Cardiac muscle cell (in vitro differentiated cells and primary cell): Measurements from ENCODE around the gene ASXL2. TPM values are rescaled to one million over a fixed set of nuclear protein-coding genes. Genes with fewer than 3 reads are reported as not detected.

Experiments used
- DNase-seq, 2 donors: peaks; one replicate each; pipeline versions ENCODE4 v3.0.0 to v3.0.0-alpha.2; 2010 to 2017; ENCODE audit warnings: low read depth in 1 of 2, low spot score in 1 of 2
- H3K27ac ChIP-seq: fragments of 200-600 bp; sonication (generic); 2 replicates; pipeline ENCODE4 v1.5.1; 2016
- H3K27me3 ChIP-seq: fragments of 200-600 bp; sonication (generic); 2 replicates; pipeline ENCODE4 v1.6.0; 2016; ENCODE audit warnings: control low read depth
- H3K36me3 ChIP-seq: fragments of 200-600 bp; sonication (generic); 2 replicates; pipeline ENCODE4 v1.5.1; 2016; ENCODE audit warnings: control low read depth
- H3K4me1 ChIP-seq: fragments of 200-600 bp; sonication (generic); 2 replicates; pipeline ENCODE4 v1.8.1; 2017; ENCODE audit warnings: low read depth, mild to moderate bottlenecking, mixed run types
- H3K4me3 ChIP-seq: fragments of 200-600 bp; sonication (generic); 2 replicates; pipeline ENCODE4 v1.5.1; 2016; ENCODE audit warnings: mild to moderate bottlenecking
- H3K9me3 ChIP-seq: fragments of 200-600 bp; sonication (generic); 2 replicates; pipeline ENCODE4 v1.5.1; 2017; ENCODE audit warnings: low read depth, mild to moderate bottlenecking, control low read depth
- polyA plus RNA-seq: library from polyadenylated mRNA; unstranded; fragments of >200 nt; fragmentation: Nextera tagmentation; extraction: Ambion mirVana; gene quantifications from 2 replicates; pipeline ENCODE4 v1.2.1, GENCODE V29; 2016
- total RNA-seq: library from RNA; depleted of rRNA; stranded (reverse); fragments of >200 nt; gene quantifications from 2 replicates; pipeline ENCODE4 v1.2.3, GENCODE V29; 2016
- TF ChIP-seq, protein P1 (sequence below): IDR thresholded peaks from 2 replicates; pipeline ENCODE4 v1.5.1; 2012; ENCODE audit warnings: low read depth, mild to moderate bottlenecking, low read length

Gene ASXL2
- total and polyA plus RNA-seq, 2 experiments from 2014 or later: 5.3 to 14.7 TPM

DNA sequence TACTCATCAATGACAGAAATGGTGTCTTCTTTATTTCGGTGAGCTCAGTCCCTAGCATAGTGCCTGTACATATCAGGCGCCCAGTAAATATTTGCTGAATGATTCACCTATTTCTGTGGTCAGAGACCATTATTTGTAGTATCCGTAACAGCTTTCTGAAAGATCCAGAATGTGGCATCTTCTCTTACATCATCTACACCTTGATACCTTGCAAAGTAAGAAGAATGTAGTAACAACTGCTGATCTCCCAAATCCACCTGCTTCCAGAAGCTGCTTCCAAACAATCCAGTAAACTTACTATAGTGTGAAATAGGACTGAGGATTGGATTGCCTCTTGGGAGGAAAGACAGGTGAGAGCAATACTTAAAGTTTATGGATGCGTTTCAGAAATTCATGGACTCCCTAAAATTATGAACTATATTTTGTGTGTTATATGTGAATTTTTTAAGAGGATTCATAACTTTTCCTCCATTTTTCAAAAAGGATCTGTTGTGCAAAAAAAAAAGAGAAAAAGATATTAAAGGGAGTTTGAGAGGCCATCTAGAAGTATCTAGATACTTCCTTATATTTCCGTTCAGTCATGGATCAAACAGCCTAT lies 945 bp upstream of the ASXL2 start:
- H3K4me1 ChIP-seq: peaks cover 9% of the 10 kb centered on the region
- peak in 1 of 2 donors; percentile 23 for DNase-seq
- no peaks in the 10 kb centered on the region for H3K36me3 ChIP-seq
- no peak overlapping the region for H3K27ac ChIP-seq
- H3K27me3 ChIP-seq: peaks cover 22% of the 10 kb centered on the region
- TF ChIP-seq, protein P1, sequence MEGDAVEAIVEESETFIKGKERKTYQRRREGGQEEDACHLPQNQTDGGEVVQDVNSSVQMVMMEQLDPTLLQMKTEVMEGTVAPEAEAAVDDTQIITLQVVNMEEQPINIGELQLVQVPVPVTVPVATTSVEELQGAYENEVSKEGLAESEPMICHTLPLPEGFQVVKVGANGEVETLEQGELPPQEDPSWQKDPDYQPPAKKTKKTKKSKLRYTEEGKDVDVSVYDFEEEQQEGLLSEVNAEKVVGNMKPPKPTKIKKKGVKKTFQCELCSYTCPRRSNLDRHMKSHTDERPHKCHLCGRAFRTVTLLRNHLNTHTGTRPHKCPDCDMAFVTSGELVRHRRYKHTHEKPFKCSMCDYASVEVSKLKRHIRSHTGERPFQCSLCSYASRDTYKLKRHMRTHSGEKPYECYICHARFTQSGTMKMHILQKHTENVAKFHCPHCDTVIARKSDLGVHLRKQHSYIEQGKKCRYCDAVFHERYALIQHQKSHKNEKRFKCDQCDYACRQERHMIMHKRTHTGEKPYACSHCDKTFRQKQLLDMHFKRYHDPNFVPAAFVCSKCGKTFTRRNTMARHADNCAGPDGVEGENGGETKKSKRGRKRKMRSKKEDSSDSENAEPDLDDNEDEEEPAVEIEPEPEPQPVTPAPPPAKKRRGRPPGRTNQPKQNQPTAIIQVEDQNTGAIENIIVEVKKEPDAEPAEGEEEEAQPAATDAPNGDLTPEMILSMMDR: no peak
- H3K4me3 ChIP-seq: peak overlapping the region; percentile 90
- no peaks in the 10 kb centered on the region for H3K9me3 ChIP-seq

DNA sequence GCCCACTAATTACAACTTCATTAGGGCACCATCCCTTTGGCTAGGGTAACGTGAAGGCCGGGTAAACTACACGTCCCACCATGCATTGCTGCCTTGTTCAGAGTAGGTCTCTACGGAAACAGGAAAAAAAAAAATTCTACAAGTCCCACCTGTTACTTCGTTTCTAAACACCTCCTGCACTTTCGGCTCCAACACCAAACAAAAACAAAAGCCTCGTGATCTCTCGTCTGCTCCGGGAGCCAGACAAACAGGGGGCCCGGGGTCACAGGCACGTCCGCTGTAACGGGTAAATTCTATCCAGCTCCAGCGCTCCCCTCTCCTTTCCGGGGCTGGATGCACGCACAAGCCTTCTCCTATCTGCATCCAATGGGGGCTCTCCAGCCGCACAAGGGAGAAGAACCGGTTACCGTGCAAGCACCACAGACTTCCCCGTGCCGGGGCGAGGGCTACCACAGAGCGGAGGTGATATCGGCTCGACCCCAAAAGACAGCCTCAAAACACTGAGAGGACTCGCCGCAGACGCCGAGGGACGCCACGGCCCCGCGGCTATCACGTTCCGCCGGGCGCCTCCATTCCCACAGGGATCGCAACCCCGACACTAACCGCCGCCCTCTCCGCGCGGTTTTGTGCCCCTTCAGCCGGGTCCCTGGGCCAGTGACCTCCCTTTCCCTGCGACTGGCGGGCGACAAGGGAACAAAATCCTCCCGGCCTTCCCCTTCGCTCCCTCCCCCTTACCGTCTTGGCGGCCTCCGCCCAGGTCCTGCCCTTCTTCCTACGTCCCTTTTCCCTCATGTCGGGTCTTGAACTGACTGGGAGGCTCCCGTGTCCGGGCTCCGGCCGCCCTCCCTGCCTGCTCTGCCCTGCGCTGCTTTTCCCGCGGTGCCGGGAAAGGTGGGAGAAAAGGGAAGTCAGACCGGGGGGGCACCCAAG lies 591 bp downstream of the ASXL2 start:
- DNase-seq: peak; percentile 64 to 74

DNA sequence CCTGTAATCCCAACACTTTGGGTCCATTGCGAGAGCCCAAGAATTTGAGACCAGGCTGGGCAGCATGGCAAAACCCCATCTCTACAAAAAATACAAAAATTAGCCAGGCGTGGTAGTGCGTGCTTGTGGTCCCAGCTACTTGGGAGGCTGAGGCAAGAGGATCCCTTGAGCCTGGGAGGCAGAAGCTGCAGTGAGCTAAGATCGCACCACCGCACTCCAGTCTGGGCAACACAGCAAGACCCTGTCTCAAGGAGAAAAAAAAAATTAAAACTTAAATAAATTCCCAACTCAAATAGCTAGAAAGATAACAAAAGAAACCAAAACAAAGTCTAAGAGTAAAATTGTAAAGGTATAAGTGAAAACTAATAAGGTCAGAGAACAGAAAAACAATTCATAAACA lies 6.2 kb downstream of the ASXL2 start:
- H3K9me3 ChIP-seq: no peaks in the 10 kb centered on the region
- no peak overlapping the region for H3K27ac ChIP-seq
- no peak for DNase-seq
- H3K4me3 ChIP-seq: no peak overlapping the region
- H3K4me1 ChIP-seq: peaks cover 9% of the 10 kb centered on the region
- H3K36me3 ChIP-seq: no peaks in the 10 kb centered on the region
- TF ChIP-seq, protein P1: no peak
- H3K27me3 ChIP-seq: no peaks in the 10 kb centered on the region

More for the DNA sequence above, 591 bp downstream of the ASXL2 start:
- Histone ChIP-seq H3K4me3 (peak overlapping the region; percentile 90), H3K36me3 (no peaks in the 10 kb centered on the region), H3K27me3 (peaks cover 9% of the 10 kb centered on the region), H3K4me1 (peaks cover 9% of the 10 kb centered on the region), H3K27ac (peak overlapping the region; percentile 99), H3K9me3 (no peaks in the 10 kb centered on the region)
- TF ChIP-seq, protein P1: no peak

DNA sequence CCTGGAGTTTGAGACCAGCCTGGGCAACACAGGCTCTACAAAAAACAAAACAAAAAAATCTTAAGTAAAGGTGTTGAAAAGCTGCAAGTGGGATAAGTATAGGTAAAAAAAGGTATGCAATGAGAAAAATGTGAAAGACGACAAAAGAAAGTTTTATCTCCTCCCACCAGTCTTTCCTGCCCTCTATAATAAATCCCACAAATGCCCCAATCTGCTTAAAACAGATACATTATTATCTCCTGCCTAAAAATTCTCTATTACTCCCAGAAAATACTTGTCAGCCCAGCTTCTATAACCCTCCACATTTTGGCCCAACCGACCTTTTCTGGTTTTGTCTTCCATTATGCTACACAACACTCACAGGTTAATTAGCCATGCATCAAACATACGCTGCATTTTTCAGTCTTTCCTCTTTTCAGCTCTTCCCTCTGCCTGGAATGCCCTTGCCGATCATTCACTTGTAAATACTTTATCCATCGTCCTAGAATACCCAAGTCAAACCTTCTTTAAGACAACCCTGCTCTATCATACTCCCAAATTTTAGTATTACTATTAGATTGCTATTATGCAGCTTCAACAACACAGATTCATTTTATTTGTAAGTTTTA lies 10.8 kb downstream of the ASXL2 start:
- DNase-seq: no peak
- H3K27ac ChIP-seq: no peak overlapping the region
- H3K36me3 ChIP-seq: no peaks in the 10 kb centered on the region
- no peaks in the 10 kb centered on the region for H3K4me1 ChIP-seq
- no peak overlapping the region for H3K4me3 ChIP-seq
- H3K9me3 ChIP-seq: no peaks in the 10 kb centered on the region
- TF ChIP-seq, protein P1: no peak
- H3K27me3 ChIP-seq: no peaks in the 10 kb centered on the region

DNA sequence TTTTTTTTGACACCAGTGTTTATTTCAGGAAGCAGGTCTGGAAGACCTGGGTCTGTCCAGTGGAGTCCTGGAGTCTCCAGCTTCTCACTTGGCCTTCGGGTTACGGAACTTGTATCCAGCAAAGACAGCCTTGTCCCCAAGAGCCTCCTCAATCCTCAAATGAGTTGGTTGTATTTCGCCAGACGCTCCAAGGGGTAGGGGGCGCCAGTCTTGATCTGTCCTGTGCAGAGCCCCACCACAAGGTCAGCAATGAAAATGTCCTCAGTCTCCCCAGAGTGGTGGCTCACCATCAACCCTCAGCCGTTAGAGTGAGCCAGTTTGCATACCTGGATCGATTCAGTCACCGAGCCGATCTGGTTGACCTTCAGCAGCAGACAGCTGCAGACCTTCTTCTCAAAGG lies 21.9 kb downstream of the ASXL2 start:
- H3K9me3 ChIP-seq: no peaks in the 10 kb centered on the region
- no peak overlapping the region for H3K4me3 ChIP-seq
- no peaks in the 10 kb centered on the region for H3K36me3 ChIP-seq
- H3K27ac ChIP-seq: no peak overlapping the region
- DNase-seq: no peak
- H3K27me3 ChIP-seq: no peaks in the 10 kb centered on the region
- TF ChIP-seq, protein P1: no peak
- no peaks in the 10 kb centered on the region for H3K4me1 ChIP-seq
